ENCODE measurements around the gene ASPDH. TPM values are rescaled to one million over a fixed set of nuclear protein-coding genes. Genes with fewer than 3 reads are reported as not detected.
A peak's percentile ranks its signal among the peaks of the same experiment; 100 is the strongest.

The ASPDH gene
- total RNA-seq, 1 experiment from 2014 or later = not detected

DNA sequence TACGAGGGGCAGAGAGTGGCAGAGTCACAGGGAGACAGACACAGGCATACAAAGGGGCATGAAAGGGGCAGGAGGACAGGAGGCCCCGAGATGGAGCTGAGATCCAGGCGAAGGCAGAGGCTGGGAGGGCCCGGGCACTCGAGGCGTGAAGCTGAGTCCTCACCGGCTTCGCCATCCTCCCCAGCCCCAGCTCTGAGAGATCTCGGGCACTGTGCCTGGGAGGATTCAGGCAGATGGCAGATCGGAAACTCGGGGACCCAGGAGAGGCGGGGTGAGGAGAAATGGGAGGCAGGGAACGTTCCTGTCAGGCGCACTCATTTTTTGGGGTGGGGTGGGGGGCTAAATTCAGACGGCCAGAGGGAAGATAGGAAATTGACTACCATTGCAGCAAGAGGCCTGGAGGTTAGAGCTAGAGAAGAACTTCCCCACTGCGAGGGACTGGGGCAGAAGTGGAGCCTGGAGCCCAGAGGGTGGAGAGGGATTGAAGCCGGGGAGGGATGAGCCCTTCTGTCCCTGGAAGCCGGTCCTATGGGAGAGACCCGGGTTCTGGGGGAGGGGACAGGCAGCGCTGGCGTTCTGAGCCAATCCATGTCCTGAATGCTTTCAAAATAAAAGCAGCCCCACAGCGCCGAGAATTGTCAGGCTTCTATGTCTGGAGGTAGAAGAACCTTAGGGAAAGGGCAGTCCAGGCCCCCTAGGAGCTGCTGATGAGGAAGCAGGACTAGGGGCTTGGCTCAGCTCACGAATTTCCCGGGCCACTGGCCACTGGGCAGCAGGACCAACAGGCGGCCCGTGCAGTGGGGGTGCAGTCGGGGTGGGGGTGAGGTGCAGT, 42.0 kb upstream of the ASPDH start:
- H3K56ac ChIP-seq (ENCODE audit: insufficient read length, low read depth, low read length) = no peak overlapping the region
- H2AK5ac ChIP-seq (ENCODE audit: insufficient read length, low read length) = no peak overlapping the region
- Mint-ChIP-seq H3K4me3 (peak overlapping the region; percentile 70 to 99), H3K9me3 (no peaks in the 10 kb centered on the region), H3K4me1 (peaks cover 17 to 33% of the 10 kb centered on the region in 2 experiments), H3K36me3 (ENCODE audit: insufficient read depth in 1 of 3, low read depth in 3 of 3) (peaks cover 0 to 2% (median 0%) of the 10 kb centered on the region in 3 experiments; a peak in 1 of 7 replicates), H3K27me3 (ENCODE audit: low read depth) (peaks cover 91% of the 10 kb centered on the region), H3K27ac (peak overlapping the region in 1 of 3 experiments; percentile 48; a peak in 1 of 7 replicates)
- no peaks in the 10 kb centered on the region for H3K79me1 ChIP-seq (ENCODE audit: insufficient read depth, low read depth, low read length, poor library complexity, severe bottlenecking)
- H3T11ph ChIP-seq (ENCODE audit: low read length) = no peak overlapping the region
- TF ChIP-seq, protein P1, sequence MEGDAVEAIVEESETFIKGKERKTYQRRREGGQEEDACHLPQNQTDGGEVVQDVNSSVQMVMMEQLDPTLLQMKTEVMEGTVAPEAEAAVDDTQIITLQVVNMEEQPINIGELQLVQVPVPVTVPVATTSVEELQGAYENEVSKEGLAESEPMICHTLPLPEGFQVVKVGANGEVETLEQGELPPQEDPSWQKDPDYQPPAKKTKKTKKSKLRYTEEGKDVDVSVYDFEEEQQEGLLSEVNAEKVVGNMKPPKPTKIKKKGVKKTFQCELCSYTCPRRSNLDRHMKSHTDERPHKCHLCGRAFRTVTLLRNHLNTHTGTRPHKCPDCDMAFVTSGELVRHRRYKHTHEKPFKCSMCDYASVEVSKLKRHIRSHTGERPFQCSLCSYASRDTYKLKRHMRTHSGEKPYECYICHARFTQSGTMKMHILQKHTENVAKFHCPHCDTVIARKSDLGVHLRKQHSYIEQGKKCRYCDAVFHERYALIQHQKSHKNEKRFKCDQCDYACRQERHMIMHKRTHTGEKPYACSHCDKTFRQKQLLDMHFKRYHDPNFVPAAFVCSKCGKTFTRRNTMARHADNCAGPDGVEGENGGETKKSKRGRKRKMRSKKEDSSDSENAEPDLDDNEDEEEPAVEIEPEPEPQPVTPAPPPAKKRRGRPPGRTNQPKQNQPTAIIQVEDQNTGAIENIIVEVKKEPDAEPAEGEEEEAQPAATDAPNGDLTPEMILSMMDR (conservative IDR thresholded peaks at IDR 0.05) = no peak
- H2AFZ ChIP-seq (ENCODE audit: low read length) = no peak overlapping the region
- no peak overlapping the region for H3K18ac ChIP-seq (ENCODE audit: insufficient read length, low read depth, low read length)
- H3K4ac ChIP-seq (ENCODE audit: low read depth, low read length) = no peak overlapping the region
- H2BK120ac ChIP-seq (ENCODE audit: low read depth, low read length, poor library complexity, severe bottlenecking) = no peak overlapping the region
- no peak overlapping the region for H4K5ac ChIP-seq (ENCODE audit: insufficient read length, low read depth, low read length)
- H4K8ac ChIP-seq (replicated peaks; ENCODE audit: insufficient read length, low read depth, low read length) = no peak overlapping the region
- H3K23ac ChIP-seq (ENCODE audit: insufficient read length, low read depth, low read length) = no peak overlapping the region
- H3K27ac ChIP-seq (ENCODE audit: insufficient read length, low read depth, low read length) = no peak overlapping the region
- no peak overlapping the region for H2BK12ac ChIP-seq (ENCODE audit: insufficient read length, low read depth, low read length)
- H2BK20ac ChIP-seq (ENCODE audit: low read depth, low read length, poor library complexity, severe bottlenecking) = no peak overlapping the region
- H3K23me2 ChIP-seq (ENCODE audit: insufficient read length, low read depth, low read length, poor library complexity, severe bottlenecking) = peaks cover 18% of the 10 kb centered on the region
- peak overlapping the region; percentile 74 for H3K4me2 ChIP-seq (ENCODE audit: insufficient read depth, insufficient read length, low read length)
- no peak overlapping the region for H3K14ac ChIP-seq (ENCODE audit: insufficient read depth, low read length)
- H3K4me1 ChIP-seq (ENCODE audit: insufficient read depth, low read length) = no peaks in the 10 kb centered on the region
- H3K79me2 ChIP-seq (ENCODE audit: insufficient read depth, low read length) = no peaks in the 10 kb centered on the region
- WGBS (ENCODE audit: extremely low coverage, insufficient read length, low lambda C conversion rate) = no CpG with 5 or more reads among the region's 28 CpGs
- no peaks in the 10 kb centered on the region; the same call in 1 of the 2 replicates for H3K27me3 ChIP-seq (ENCODE audit: insufficient read depth, low read length)
- no peak overlapping the region for H4K91ac ChIP-seq (ENCODE audit: insufficient read length, low read depth, low read length)
- H3K9me3 ChIP-seq (ENCODE audit: control insufficient read depth, low read depth, low read length) = no peaks in the 10 kb centered on the region
- DNase-seq = peak; percentile 74
- no peaks in the 10 kb centered on the region for H4K20me1 ChIP-seq (ENCODE audit: control insufficient read depth, insufficient read depth, insufficient read length)
- H2BK5ac ChIP-seq (ENCODE audit: insufficient read length, low read length) = no peak overlapping the region
- H2BK15ac ChIP-seq (ENCODE audit: low read depth, low read length) = no peak overlapping the region
- H3K9ac ChIP-seq (ENCODE audit: extremely low read depth, insufficient read length, low read length) = no peak overlapping the region
